ENCODE measurements around the gene PTPRD.

DNA sequence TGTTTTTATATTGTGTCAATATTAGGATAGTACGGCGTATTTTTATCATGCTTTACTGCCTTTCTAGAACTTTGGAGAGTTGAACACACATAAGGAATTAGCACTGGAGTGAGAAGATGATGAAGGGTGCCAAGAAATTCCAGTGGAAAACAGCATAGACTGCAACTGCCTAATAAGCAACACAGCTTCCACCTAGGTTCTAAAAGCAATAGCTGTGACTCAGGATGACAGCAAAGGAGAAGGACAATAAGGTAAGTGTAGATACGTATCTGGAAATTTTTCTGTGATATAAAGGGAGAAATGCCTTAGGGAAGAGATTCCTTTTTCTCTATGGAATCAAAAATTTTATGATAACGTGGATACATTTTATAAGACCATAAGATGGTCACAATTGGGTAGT lies 7.4 kb downstream of the PTPRD start:
- TF ChIP-seq EZH2 (IDR thresholded peaks at IDR 0.05; ENCODE audit: low read depth, unreplicated experiment): no peak
- TF ChIP-seq, protein P1, sequence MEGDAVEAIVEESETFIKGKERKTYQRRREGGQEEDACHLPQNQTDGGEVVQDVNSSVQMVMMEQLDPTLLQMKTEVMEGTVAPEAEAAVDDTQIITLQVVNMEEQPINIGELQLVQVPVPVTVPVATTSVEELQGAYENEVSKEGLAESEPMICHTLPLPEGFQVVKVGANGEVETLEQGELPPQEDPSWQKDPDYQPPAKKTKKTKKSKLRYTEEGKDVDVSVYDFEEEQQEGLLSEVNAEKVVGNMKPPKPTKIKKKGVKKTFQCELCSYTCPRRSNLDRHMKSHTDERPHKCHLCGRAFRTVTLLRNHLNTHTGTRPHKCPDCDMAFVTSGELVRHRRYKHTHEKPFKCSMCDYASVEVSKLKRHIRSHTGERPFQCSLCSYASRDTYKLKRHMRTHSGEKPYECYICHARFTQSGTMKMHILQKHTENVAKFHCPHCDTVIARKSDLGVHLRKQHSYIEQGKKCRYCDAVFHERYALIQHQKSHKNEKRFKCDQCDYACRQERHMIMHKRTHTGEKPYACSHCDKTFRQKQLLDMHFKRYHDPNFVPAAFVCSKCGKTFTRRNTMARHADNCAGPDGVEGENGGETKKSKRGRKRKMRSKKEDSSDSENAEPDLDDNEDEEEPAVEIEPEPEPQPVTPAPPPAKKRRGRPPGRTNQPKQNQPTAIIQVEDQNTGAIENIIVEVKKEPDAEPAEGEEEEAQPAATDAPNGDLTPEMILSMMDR (conservative IDR thresholded peaks at IDR 0.05; ENCODE audit: low read depth in 2 of 2): no peak
- TF ChIP-seq POLR2AphosphoS5 (IDR thresholded peaks at IDR 0.05; ENCODE audit: low read depth): no peak
- TF ChIP-seq EZH2phosphoT487 (IDR thresholded peaks at IDR 0.05; ENCODE audit: unreplicated experiment): no peak
- TF ChIP-seq ZNF114 (CRISPR knock-in tag; IDR thresholded peaks at IDR 0.05): no peak
- TF ChIP-seq STAT1 (IDR thresholded peaks at IDR 0.05; ENCODE audit: unreplicated experiment): no peak
- TF ChIP-seq, protein P2, sequence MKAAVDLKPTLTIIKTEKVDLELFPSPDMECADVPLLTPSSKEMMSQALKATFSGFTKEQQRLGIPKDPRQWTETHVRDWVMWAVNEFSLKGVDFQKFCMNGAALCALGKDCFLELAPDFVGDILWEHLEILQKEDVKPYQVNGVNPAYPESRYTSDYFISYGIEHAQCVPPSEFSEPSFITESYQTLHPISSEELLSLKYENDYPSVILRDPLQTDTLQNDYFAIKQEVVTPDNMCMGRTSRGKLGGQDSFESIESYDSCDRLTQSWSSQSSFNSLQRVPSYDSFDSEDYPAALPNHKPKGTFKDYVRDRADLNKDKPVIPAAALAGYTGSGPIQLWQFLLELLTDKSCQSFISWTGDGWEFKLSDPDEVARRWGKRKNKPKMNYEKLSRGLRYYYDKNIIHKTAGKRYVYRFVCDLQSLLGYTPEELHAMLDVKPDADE (IDR thresholded peaks at IDR 0.05): no peak
- TF ChIP-seq, protein P3, sequence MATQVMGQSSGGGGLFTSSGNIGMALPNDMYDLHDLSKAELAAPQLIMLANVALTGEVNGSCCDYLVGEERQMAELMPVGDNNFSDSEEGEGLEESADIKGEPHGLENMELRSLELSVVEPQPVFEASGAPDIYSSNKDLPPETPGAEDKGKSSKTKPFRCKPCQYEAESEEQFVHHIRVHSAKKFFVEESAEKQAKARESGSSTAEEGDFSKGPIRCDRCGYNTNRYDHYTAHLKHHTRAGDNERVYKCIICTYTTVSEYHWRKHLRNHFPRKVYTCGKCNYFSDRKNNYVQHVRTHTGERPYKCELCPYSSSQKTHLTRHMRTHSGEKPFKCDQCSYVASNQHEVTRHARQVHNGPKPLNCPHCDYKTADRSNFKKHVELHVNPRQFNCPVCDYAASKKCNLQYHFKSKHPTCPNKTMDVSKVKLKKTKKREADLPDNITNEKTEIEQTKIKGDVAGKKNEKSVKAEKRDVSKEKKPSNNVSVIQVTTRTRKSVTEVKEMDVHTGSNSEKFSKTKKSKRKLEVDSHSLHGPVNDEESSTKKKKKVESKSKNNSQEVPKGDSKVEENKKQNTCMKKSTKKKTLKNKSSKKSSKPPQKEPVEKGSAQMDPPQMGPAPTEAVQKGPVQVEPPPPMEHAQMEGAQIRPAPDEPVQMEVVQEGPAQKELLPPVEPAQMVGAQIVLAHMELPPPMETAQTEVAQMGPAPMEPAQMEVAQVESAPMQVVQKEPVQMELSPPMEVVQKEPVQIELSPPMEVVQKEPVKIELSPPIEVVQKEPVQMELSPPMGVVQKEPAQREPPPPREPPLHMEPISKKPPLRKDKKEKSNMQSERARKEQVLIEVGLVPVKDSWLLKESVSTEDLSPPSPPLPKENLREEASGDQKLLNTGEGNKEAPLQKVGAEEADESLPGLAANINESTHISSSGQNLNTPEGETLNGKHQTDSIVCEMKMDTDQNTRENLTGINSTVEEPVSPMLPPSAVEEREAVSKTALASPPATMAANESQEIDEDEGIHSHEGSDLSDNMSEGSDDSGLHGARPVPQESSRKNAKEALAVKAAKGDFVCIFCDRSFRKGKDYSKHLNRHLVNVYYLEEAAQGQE (IDR thresholded peaks at IDR 0.05; ENCODE audit: unreplicated experiment): no peak
- TF ChIP-seq ZNF331 (CRISPR knock-in tag; IDR thresholded peaks at IDR 0.05; ENCODE audit: low read depth): no peak
- TF ChIP-seq CREB1 (CRISPR knock-in tag; IDR thresholded peaks at IDR 0.05; ENCODE audit: low read depth): no peak
